Breast epithelium (tissue), 4 donors: ENCODE results near the gene RMI1. TPM values are rescaled to one million over a fixed set of nuclear protein-coding genes. Genes with fewer than 3 reads are reported as not detected.
A peak's percentile ranks its signal among the peaks of the same experiment; 100 is the strongest.

Experiments
- DNase-seq, 2 donors: peaks; one replicate each; pipeline ENCODE4 v3.0.0-alpha.2; 2019; ENCODE audit warnings: low spot score in 2 of 2
- H3K27ac ChIP-seq, 2 donors: fragments of 200-600 bp; sonication (generic) in 1 of 2; one replicate each; pipeline ENCODE4 v1.5.1; 2016 to 2019; ENCODE audit warnings: mild to moderate bottlenecking in 1 of 2
- H3K27me3 ChIP-seq, 2 donors: fragments of 200-600 bp; sonication (generic) in 1 of 2; one replicate each; pipeline versions ENCODE4 v1.5.1 to v1.6.0; 2017 to 2019; ENCODE audit warnings: control low read depth in 1 of 2, mild to moderate bottlenecking in 1 of 2
- H3K36me3 ChIP-seq: fragments of 200-600 bp; one replicate; pipeline ENCODE4 v1.5.1; 2019
- H3K4me1 ChIP-seq, 2 donors: fragments of 200-600 bp; sonication (generic); one replicate each; pipeline ENCODE4 v1.5.1; 2016 to 2019; ENCODE audit warnings: control low read depth in 1 of 2
- H3K4me3 ChIP-seq, 3 donors: fragments of 200-600 bp; sonication (generic); 1 replicate in 2 of 3; 2 replicates in 1 of 3; pipeline ENCODE4 v1.5.1; 2016 to 2019; ENCODE audit warnings: mild to moderate bottlenecking in 3 of 3, moderate library complexity in 2 of 3
- H3K9me3 ChIP-seq, 2 donors: fragments of 200-600 bp; sonication (generic) in 1 of 2; one replicate each; pipeline ENCODE4 v1.5.1; 2016 to 2019; ENCODE audit warnings: control low read depth in 1 of 2
- POLR2A ChIP-seq: fragments of 450-650 bp; IDR thresholded peaks from one replicate; pipeline ENCODE4 v1.6.1; 2016; ENCODE audit warnings: antibody characterized with exemption, mild to moderate bottlenecking, moderate library complexity
- POLR2AphosphoS5 ChIP-seq, 3 donors: sonication (generic); formaldehyde crosslinking; IDR thresholded peaks; one replicate each; pipeline ENCODE4 v1.6.1; 2017; ENCODE audit warnings: antibody characterized with exemption in 3 of 3
- intact Hi-C: fragments of 100-400 bp; cut with DNase I; formaldehyde crosslinking; loops from one replicate; pipeline ENCODE4 v1.15.1; 2023; ENCODE audit warnings: low total_unique reads
- total RNA-seq, 3 donors: library from RNA; depleted of rRNA; stranded (reverse); fragments of >200 nt; gene quantifications; one replicate each; pipeline ENCODE4 v1.1.0, GENCODE V29; 2016
- TF ChIP-seq, protein P1 (sequence below), 3 donors: fragments of 450-650 bp; IDR thresholded peaks; one replicate each; pipeline ENCODE4 v1.5.1; 2016 to 2017; ENCODE audit warnings: antibody characterized with exemption in 3 of 3, mild to moderate bottlenecking in 3 of 3, moderate library complexity in 3 of 3

Gene RMI1
- 1 to 10 TPM; 3.7 to 6.2 (median 6.1) TPM for total RNA-seq

GRCh38 chr9:83980395-83981125, at the start of gene RMI1:
TSS of gene RMI1 (plus strand) at chr9:83980805. CDS start at chr9:84000987, 20,182 bp downstream.
- H3K4me1 ChIP-seq: peaks cover 0 to 13% of the 10 kb centered on the region in 2 donors
- peak; percentile 90 to 99 (median 99) for TF ChIP-seq POLR2AphosphoS5 (IDR thresholded peaks at IDR 0.05)
- TF ChIP-seq, protein P1, sequence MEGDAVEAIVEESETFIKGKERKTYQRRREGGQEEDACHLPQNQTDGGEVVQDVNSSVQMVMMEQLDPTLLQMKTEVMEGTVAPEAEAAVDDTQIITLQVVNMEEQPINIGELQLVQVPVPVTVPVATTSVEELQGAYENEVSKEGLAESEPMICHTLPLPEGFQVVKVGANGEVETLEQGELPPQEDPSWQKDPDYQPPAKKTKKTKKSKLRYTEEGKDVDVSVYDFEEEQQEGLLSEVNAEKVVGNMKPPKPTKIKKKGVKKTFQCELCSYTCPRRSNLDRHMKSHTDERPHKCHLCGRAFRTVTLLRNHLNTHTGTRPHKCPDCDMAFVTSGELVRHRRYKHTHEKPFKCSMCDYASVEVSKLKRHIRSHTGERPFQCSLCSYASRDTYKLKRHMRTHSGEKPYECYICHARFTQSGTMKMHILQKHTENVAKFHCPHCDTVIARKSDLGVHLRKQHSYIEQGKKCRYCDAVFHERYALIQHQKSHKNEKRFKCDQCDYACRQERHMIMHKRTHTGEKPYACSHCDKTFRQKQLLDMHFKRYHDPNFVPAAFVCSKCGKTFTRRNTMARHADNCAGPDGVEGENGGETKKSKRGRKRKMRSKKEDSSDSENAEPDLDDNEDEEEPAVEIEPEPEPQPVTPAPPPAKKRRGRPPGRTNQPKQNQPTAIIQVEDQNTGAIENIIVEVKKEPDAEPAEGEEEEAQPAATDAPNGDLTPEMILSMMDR (IDR thresholded peaks at IDR 0.05): peak; percentile 6 to 22 (median 16)
- TF ChIP-seq POLR2A: peak; percentile 97
- peak within 1 kb of the TSS; percentile 100 for H3K27ac ChIP-seq
- intact Hi-C loops: no loop called here
- peak within 1 kb of the TSS; percentile 93 to 95 (median 95) for H3K4me3 ChIP-seq
- no peaks in the 10 kb centered on the region for H3K27me3 ChIP-seq
- peak; percentile 98 to 99 for DNase-seq
- no peaks in the 10 kb centered on the region for H3K9me3 ChIP-seq
- peaks cover 6% of the 10 kb centered on the region for H3K36me3 ChIP-seq

- no peak overlapping the region for H3K27ac ChIP-seq
- DNase-seq: no peak
- intact Hi-C loops: no loop called here
Observed at GRCh38 chr9:83930881-83931280, 49.7 kb upstream of the RMI1 start.

GRCh38 chr9:83932011-83932410, 48.6 kb upstream of the RMI1 start:
- no peaks in the 10 kb centered on the region for H3K9me3 ChIP-seq
- TF ChIP-seq POLR2AphosphoS5 (IDR thresholded peaks at IDR 0.05) (no peak), POLR2A (no peak)
- TF ChIP-seq, protein P1 (IDR thresholded peaks at IDR 0.05): no peak
- no peaks in the 10 kb centered on the region for H3K27me3 ChIP-seq
- H3K4me1 ChIP-seq: no peaks in the 10 kb centered on the region
- H3K36me3 ChIP-seq: no peaks in the 10 kb centered on the region
- no peak for DNase-seq
- intact Hi-C loops: no loop called here
- no peak overlapping the region for H3K4me3 ChIP-seq
- H3K27ac ChIP-seq: no peak overlapping the region

More at GRCh38 chr9:83930881-83931280, 49.7 kb upstream of the RMI1 start:
- TF ChIP-seq POLR2A: no peak
- no peak for TF ChIP-seq POLR2AphosphoS5 (IDR thresholded peaks at IDR 0.05)
- TF ChIP-seq, protein P1 (IDR thresholded peaks at IDR 0.05): no peak
- Histone ChIP-seq H3K4me3 (no peak overlapping the region), H3K36me3 (no peaks in the 10 kb centered on the region), H3K27me3 (no peaks in the 10 kb centered on the region), H3K9me3 (no peaks in the 10 kb centered on the region), H3K4me1 (no peaks in the 10 kb centered on the region)

DNA sequence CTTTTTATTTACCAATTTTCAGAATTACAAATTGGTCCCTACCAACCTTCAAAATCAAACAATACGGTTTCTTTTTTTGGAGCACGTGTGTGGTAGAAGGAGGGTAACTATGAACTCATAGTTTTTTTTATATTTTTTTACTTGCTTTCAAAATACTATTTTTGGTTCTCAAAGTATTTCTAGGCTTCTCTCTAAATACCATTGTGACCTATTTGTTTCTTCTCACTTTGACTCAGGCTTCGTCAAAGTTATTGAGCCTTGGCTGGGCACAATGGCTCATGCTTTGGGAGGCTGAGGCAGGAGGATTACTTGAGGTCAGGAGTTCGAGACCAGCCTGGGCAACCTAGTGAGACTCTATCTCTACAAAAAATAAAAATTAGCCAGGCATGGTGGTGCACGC, 47.8 kb upstream of the RMI1 start:
- DNase-seq: no peak
- Histone ChIP-seq H3K4me3 (no peak overlapping the region), H3K4me1 (no peaks in the 10 kb centered on the region), H3K36me3 (no peaks in the 10 kb centered on the region), H3K27me3 (no peaks in the 10 kb centered on the region), H3K27ac (no peak overlapping the region), H3K9me3 (no peaks in the 10 kb centered on the region)
- no peak for TF ChIP-seq POLR2A
- TF ChIP-seq POLR2AphosphoS5 (IDR thresholded peaks at IDR 0.05): no peak
- TF ChIP-seq, protein P1 (IDR thresholded peaks at IDR 0.05): no peak
- intact Hi-C loops: no loop called here

GRCh38 chr9:83933790-83934189, 46.8 kb upstream of the RMI1 start:
- Histone ChIP-seq H3K27me3 (no peaks in the 10 kb centered on the region), H3K4me3 (no peak overlapping the region), H3K4me1 (no peaks in the 10 kb centered on the region), H3K27ac (peak overlapping the region in 1 of 2 donors; percentile 40), H3K9me3 (no peaks in the 10 kb centered on the region), H3K36me3 (no peaks in the 10 kb centered on the region)
- intact Hi-C loops: no loop called here
- DNase-seq: no peak
- TF ChIP-seq, protein P1 (IDR thresholded peaks at IDR 0.05): no peak
- no peak for TF ChIP-seq POLR2A
- peak in 1 of 3 donors; percentile 26 for TF ChIP-seq POLR2AphosphoS5 (IDR thresholded peaks at IDR 0.05)
